ENCODE data around the gene CDK5R1.

GRCh38 chr17:32502013-32502412 is 15.2 kb downstream of the CDK5R1 start:
- no peak for TF ChIP-seq POLR2AphosphoS5 (IDR thresholded peaks at IDR 0.05; ENCODE audit: low read depth, low read length)
- TF ChIP-seq MAX (IDR thresholded peaks at IDR 0.05; ENCODE audit: low read depth) = no peak
- no peak for TF ChIP-seq RAD21 (IDR thresholded peaks at IDR 0.05; ENCODE audit: low read length)
- TF ChIP-seq, protein P1, sequence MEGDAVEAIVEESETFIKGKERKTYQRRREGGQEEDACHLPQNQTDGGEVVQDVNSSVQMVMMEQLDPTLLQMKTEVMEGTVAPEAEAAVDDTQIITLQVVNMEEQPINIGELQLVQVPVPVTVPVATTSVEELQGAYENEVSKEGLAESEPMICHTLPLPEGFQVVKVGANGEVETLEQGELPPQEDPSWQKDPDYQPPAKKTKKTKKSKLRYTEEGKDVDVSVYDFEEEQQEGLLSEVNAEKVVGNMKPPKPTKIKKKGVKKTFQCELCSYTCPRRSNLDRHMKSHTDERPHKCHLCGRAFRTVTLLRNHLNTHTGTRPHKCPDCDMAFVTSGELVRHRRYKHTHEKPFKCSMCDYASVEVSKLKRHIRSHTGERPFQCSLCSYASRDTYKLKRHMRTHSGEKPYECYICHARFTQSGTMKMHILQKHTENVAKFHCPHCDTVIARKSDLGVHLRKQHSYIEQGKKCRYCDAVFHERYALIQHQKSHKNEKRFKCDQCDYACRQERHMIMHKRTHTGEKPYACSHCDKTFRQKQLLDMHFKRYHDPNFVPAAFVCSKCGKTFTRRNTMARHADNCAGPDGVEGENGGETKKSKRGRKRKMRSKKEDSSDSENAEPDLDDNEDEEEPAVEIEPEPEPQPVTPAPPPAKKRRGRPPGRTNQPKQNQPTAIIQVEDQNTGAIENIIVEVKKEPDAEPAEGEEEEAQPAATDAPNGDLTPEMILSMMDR (IDR thresholded peaks at IDR 0.05) = no peak
- no peak for TF ChIP-seq SMC3 (IDR thresholded peaks at IDR 0.05; ENCODE audit: low read depth, low read length)
- no peak for TF ChIP-seq REST (IDR thresholded peaks at IDR 0.05; ENCODE audit: low read depth, low read length)
- TF ChIP-seq, protein P2, sequence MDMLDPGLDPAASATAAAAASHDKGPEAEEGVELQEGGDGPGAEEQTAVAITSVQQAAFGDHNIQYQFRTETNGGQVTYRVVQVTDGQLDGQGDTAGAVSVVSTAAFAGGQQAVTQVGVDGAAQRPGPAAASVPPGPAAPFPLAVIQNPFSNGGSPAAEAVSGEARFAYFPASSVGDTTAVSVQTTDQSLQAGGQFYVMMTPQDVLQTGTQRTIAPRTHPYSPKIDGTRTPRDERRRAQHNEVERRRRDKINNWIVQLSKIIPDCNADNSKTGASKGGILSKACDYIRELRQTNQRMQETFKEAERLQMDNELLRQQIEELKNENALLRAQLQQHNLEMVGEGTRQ (IDR thresholded peaks at IDR 0.05; ENCODE audit: borderline replicate concordance, low read depth, low read length) = no peak
- no peak for TF ChIP-seq EZH2phosphoT487 (IDR thresholded peaks at IDR 0.05; ENCODE audit: borderline replicate concordance, low read depth)
- TF ChIP-seq, protein P3, sequence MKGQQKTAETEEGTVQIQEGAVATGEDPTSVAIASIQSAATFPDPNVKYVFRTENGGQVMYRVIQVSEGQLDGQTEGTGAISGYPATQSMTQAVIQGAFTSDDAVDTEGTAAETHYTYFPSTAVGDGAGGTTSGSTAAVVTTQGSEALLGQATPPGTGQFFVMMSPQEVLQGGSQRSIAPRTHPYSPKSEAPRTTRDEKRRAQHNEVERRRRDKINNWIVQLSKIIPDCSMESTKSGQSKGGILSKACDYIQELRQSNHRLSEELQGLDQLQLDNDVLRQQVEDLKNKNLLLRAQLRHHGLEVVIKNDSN (IDR thresholded peaks at IDR 0.05; ENCODE audit: borderline replicate concordance, low read depth) = no peak
- TF ChIP-seq TAF1 (IDR thresholded peaks at IDR 0.05; ENCODE audit: borderline replicate concordance, low read depth, low read length) = no peak
- no peak for TF ChIP-seq JUND (IDR thresholded peaks at IDR 0.05)
- no peak for TF ChIP-seq GABPA (IDR thresholded peaks at IDR 0.05; ENCODE audit: low read depth)
- TF ChIP-seq YY1 (IDR thresholded peaks at IDR 0.05; ENCODE audit: low read depth) = no peak
- no peak for TF ChIP-seq GATA2 (CRISPR knock-in tag; IDR thresholded peaks at IDR 0.05)

Data from SK-N-SH (cell line).